A673 (cell line): Measurements from ENCODE around the gene DDX19B. TPM values are rescaled to one million over a fixed set of nuclear protein-coding genes. Genes with fewer than 3 reads are reported as not detected.
"Not testable (repeated sequence)": the region's sequence is repeated elsewhere in the genome, so short reads cannot be mapped to it uniquely, and the experiment has no call there.

ENCODE experiments used
- BruUV-seq: library from RNA; stranded (reverse); fragments of 400-500 nt; replicated peaks from 2 replicates; lab custom pipeline; 2021; lab: Mats Ljungman, UMichigan
- CTCF ChIA-PET: fragments of 300-600 bp; sonication (Branson Sonifier 250); formaldehyde crosslinking; loops from one replicate; lab custom pipeline; 2022; ENCODE audit warnings: antibody characterized with exemption; lab: Charles Lee
- POLR2A ChIA-PET: fragments of 300-600 bp; sonication (Branson Sonifier 250); formaldehyde crosslinking; loops from one replicate; lab custom pipeline; 2022; ENCODE audit warnings: antibody characterized with exemption; ENCODE audit not compliant: low non-redundant PET; lab: Charles Lee
- DNase-seq: peaks from one replicate; pipeline ENCODE4 v3.0.0-alpha.2; 2015; ENCODE audit warnings: low spot score
- H3K27ac ChIP-seq: fragments of 200-600 bp; sonication (generic); 2 replicates; pipeline ENCODE4 v1.5.1; 2016; ENCODE audit warnings: mixed run types, low read depth, mild to moderate bottlenecking, mixed read lengths, antibody characterized with exemption, low read length; ENCODE audit not compliant: poor library complexity, severe bottlenecking
- H3K27me3 ChIP-seq: fragments of 200-600 bp; sonication (generic); replicated peaks from 2 replicates; pipeline ENCODE4 v1.6.1; 2017; ENCODE audit warnings: mixed run types, low read depth, mild to moderate bottlenecking, mixed read lengths, antibody characterized with exemption, low read length; ENCODE audit not compliant: insufficient read depth, poor library complexity
- H3K36me3 ChIP-seq: fragments of 200-600 bp; sonication (generic); 2 replicates; pipeline ENCODE4 v1.6.1; 2016; ENCODE audit warnings: mixed run types, mild to moderate bottlenecking, mixed read lengths, antibody characterized with exemption, low read length; ENCODE audit not compliant: insufficient read depth, poor library complexity, severe bottlenecking
- H3K4me1 ChIP-seq: fragments of 200-600 bp; sonication (generic); 2 replicates; pipeline ENCODE4 v1.6.1; 2017; ENCODE audit warnings: mixed run types, mild to moderate bottlenecking, mixed read lengths, antibody characterized with exemption, low read length; ENCODE audit not compliant: insufficient read depth, poor library complexity, severe bottlenecking
- H3K4me3 ChIP-seq: fragments of 200-600 bp; sonication (generic); 2 replicates; pipeline ENCODE4 v1.5.1; 2016; ENCODE audit warnings: low read depth, mixed run types, mild to moderate bottlenecking, mixed read lengths, low read length; ENCODE audit not compliant: poor library complexity, severe bottlenecking
- H3K9me3 ChIP-seq: fragments of 200-600 bp; sonication (generic); 2 replicates; pipeline ENCODE4 v1.6.1; 2016; ENCODE audit warnings: mixed run types, low read depth, mild to moderate bottlenecking, mixed read lengths, antibody characterized with exemption, low read length; ENCODE audit not compliant: poor library complexity, severe bottlenecking
- CTCF ChIP-seq: fragments of 300-800, 200-600 bp; sonication (generic); conservative IDR thresholded peaks from 2 replicates; pipeline ENCODE4 v1.5.1; 2017; ENCODE audit warnings: low read depth, mild to moderate bottlenecking, antibody characterized with exemption, low read length, moderate library complexity, mixed read lengths
- EZH2 ChIP-seq: fragments of 200-600 bp; sonication (generic); IDR thresholded peaks from 2 replicates; pipeline ENCODE4 v1.6.1; 2017; ENCODE audit warnings: borderline replicate concordance, low read depth, mild to moderate bottlenecking, mixed read lengths, antibody characterized with exemption, low read length; ENCODE audit not compliant: poor library complexity, severe bottlenecking
- intact Hi-C: fragments of 100-400 bp; cut with micrococcal nuclease; formaldehyde crosslinking; loops from one replicate; pipeline ENCODE4 v1.10.0; 2022; ENCODE audit not compliant: unreplicated experiment
- total RNA-seq: library from RNA; stranded (reverse); gene quantifications from 2 replicates; pipeline ENCODE4 v1.2.3, GENCODE V29; 2021

DDX19B gene
- total RNA-seq, 1 experiment from 2014 or later, result 37.6 TPM

- DNase-seq, result peak; percentile 47
- no TSS peak for BruUV-seq
- CTCF ChIA-PET, result interaction anchor here (0.7 to 0.8 kb wide), 2 partner anchors 192 to 322 kb away, joined by 3 read pairs; partner anchors contain the start of genes COG4 and SF3B3
Observed at GRCh38 chr16:70331588-70332358, 32.8 kb downstream of the DDX19B start.

GRCh38 chr16:70332728-70333127 lies 33.7 kb downstream of the DDX19B start:
- H3K4me3 ChIP-seq, H3K27me3 ChIP-seq, H3K27ac ChIP-seq, H3K4me1 ChIP-seq, H3K36me3 ChIP-seq, CTCF ChIA-PET, POLR2A ChIA-PET, H3K9me3 ChIP-seq, BruUV-seq: not testable (repeated sequence)
- intact Hi-C loops, result loop anchor here (2.0 kb wide), 1 partner anchor 320 kb away; no protein-coding TSS in a partner anchor
- DNase-seq, result peak; percentile 30

More at GRCh38 chr16:70331588-70332358, 32.8 kb downstream of the DDX19B start:
- Histone ChIP-seq H3K36me3 (peaks cover 9% of the 10 kb centered on the region), H3K9me3 (no peaks in the 10 kb centered on the region), H3K27me3 (no peaks in the 10 kb centered on the region), H3K4me1 (no peaks in the 10 kb centered on the region), H3K27ac (no peak overlapping the region), H3K4me3 (no peak overlapping the region)
- POLR2A ChIA-PET, result no interaction called here
- peak; percentile 69 for TF ChIP-seq CTCF
- no peak for TF ChIP-seq EZH2
- intact Hi-C loops, result loop anchor here (2.0 kb wide), 1 partner anchor 321 kb away; no protein-coding TSS in a partner anchor

- POLR2A ChIA-PET, result no interaction called here
Observed at GRCh38 chr16:70337814-70338213, 38.8 kb downstream of the DDX19B start.

More at GRCh38 chr16:70337814-70338213, 38.8 kb downstream of the DDX19B start:
- no peaks in the 10 kb centered on the region for H3K27me3 ChIP-seq
- no peaks in the 10 kb centered on the region for H3K4me1 ChIP-seq
- TF ChIP-seq EZH2 (no peak), CTCF (no peak)
- no peak overlapping the region for H3K4me3 ChIP-seq
- DNase-seq, result no peak
- intact Hi-C loops, result no loop called here
- CTCF ChIA-PET, result no interaction called here
- no TSS peak for BruUV-seq
- H3K27ac ChIP-seq, result no peak overlapping the region
- H3K36me3 ChIP-seq, result peaks cover 9% of the 10 kb centered on the region
- no peaks in the 10 kb centered on the region for H3K9me3 ChIP-seq
